NCI-H2196 (cell line): Measurements from ENCODE around the gene NUTM2B.
"Not testable (repeated sequence)": the region's sequence is repeated elsewhere in the genome, so short reads cannot be mapped to it uniquely, and the experiment has no call there.

ENCODE experiments used
- DNase-seq: peaks from one replicate; lab custom pipeline; 2025; ENCODE audit not compliant: unreplicated experiment; lab: John Stamatoyannopoulos, UW

NUTM2B gene, protein sequence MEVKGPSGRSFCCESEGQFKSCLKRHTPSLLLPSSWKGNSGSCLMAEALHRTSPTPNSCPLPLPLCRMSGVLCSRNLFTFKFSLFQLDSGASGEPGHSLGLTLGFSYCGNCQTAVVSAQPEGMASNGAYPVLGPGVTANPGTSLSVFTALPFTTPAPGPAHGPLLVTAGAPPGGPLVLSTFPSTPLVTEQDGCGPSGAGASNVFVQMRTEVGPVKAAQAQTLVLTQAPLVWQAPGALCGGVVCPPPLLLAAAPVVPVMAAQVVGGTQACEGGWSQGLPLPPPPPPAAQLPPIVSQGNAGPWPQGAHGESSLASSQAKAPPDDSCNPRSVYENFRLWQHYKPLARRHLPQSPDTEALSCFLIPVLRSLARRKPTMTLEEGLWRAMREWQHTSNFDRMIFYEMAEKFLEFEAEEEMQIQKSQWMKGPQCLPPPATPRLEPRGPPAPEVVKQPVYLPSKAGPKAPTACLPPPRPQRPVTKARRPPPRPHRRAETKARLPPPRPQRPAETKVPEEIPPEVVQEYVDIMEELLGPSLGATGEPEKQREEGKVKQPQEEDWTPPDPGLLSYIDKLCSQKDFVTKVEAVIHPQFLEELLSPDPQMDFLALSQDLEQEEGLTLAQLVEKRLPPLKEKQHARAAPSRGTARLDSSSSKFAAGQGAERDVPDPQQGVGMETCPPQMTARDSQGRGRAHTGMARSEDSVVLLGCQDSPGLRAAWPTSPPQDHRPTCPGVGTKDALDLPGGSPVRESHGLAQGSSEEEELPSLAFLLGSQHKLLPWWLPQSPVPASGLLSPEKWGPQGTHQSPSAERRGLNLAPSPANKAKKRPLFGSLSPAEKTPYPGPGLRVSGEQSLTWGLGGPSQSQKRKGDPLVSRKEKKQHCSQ

GRCh38 chr10:79702927-79703326 is at the start of gene NUTM2B:
NUTM2B (plus strand) TSS chr10:79703227; CDS start chr10:79703610, 383 bp downstream.
- DNase-seq: not testable (repeated sequence)

GRCh38 chr10:79663287-79663686 is 39.7 kb upstream of the NUTM2B start:
- DNase-seq: not testable (repeated sequence)

GRCh38 chr10:79664686-79665085 is 38.3 kb upstream of the NUTM2B start:
- not testable (repeated sequence) for DNase-seq

- DNase-seq: not testable (repeated sequence)
These were observed 33.7 kb upstream of the NUTM2B start for GRCh38 chr10:79669248-79669788.

DNA sequence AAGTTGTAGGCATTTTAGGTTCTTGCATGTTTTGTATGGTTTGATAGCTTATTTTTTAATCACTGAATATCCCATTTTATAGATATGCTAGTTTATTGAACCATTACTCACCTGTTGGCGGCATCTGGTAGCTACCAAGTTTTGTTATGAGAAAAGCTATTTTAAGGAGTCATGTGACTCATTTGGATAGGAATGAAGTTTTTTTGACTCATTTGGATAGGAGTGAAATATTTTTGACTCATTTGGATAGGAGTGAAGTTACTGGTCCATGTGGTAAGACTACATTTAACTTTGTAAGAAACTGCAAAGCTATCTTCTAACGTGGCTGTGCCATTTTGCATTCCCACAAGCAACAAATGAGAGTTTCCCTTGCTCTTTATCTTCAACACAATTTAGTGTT is 28.1 kb upstream of the NUTM2B start:
- not testable (repeated sequence) for DNase-seq

DNA sequence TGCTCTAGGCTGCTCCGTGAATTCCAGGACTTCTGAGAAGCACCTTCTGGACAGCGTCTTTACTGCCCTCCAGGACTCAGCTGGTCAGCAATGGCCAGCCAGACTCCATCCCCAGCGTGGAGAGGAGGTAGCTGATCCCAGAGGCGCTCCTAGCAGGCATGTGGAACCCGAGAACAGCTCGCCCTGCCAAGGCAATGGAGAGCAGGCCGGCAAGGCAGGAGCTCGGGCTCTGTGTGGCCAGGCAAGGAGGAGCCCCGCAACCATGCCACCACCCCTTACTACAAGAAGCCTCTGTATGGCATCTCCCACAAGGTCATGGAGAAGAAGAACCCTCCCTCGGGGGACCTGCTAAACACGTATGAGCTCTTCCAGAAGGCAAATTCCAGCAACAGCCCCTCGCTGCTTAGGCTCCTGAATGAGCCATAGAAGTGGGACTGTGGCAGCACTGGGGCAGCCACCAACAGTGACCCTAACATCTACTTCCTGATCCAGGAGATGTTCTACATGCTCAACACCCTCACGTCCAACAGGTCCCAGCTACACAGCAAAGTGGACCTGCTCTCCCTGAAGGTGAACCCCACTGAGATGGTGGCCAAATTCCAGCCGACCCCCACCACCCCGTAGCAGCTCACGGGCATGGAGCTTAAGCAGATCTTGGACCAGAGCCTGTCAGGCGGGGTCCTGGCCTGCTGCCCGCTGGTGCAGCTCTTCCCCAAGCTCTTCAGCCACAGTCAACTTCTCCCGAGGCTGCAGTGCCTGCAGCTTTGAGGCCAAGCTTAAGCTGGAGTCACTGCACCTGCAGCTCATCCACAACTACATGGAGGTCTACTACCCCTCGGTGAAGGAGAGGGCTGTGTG is 19.8 kb upstream of the NUTM2B start:
- not testable (repeated sequence) for DNase-seq

GRCh38 chr10:79683884-79684720 is 18.9 kb upstream of the NUTM2B start:
- not testable (repeated sequence) for DNase-seq

DNA sequence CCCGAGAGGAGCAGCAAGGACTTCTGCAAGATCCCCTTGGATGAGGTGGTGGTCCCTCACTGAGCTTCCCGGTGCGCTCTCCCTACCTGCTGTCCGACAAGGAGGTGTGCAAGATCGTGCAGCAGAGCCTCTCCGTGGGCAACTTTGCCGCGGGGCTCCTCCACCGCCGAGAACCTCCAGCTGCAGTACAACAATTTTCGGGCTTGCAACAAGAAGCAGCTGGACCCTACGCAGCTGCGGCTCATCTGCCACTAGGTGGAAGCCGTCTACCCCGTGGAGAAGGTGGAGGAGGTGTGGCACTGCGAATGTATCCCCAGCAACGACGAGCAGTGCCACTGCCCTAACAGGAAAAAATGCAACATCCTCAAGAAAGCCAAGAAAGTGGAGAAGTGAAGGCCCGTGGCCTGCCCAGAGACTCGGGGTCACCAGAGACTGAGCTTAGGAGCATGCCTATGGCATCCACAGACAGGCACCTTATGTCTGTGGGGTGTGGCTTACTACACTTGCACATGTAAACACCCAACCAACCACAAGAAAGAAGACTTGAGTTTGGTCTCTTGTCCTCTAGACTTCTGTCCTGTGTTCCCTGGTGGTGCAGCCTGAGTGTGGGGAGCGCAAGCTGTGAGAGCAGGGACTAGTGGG is 17.9 kb upstream of the NUTM2B start:
- not testable (repeated sequence) for DNase-seq

GRCh38 chr10:79686595-79686994 is 16.4 kb upstream of the NUTM2B start:
- not testable (repeated sequence) for DNase-seq

GRCh38 chr10:79687406-79688150 is 15.4 kb upstream of the NUTM2B start:
- DNase-seq: not testable (repeated sequence)

GRCh38 chr10:79688798-79689197 is 14.2 kb upstream of the NUTM2B start:
- DNase-seq: not testable (repeated sequence)

GRCh38 chr10:79696596-79696995 is 6.4 kb upstream of the NUTM2B start:
- not testable (repeated sequence) for DNase-seq

- not testable (repeated sequence) for DNase-seq
These were observed 5.9 kb upstream of the NUTM2B start for GRCh38 chr10:79697141-79697540.

DNA sequence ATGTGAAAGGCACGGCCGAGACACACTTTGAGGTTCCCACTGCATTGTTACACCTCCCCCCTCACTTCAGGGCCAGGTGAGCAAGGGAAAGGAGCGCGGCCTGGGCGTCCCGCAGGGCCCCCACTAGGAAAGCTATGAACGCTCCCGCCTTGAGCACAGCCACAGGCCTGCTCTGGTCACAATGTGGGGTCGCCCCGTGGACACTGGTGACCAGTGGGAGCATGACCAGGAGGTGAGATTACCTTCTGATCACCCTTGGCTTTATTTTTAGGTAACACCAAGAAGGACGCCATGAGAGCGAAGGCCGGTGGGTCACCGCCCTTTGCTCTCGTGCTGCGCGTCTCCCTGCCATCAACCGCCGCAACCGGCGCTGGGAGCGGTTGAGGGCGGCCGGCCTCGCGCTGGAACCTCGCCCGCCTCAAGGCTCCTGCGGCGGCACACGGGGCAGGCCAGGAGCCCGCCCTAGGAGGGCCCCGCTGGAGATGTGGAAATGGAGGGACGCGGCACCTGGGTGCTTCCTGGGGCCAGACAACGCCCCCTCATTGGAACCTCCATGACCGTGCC is 2.6 kb upstream of the NUTM2B start:
- not testable (repeated sequence) for DNase-seq

GRCh38 chr10:79707017-79707416 is 4.0 kb downstream of the NUTM2B start:
- not testable (repeated sequence) for DNase-seq

GRCh38 chr10:79714976-79715375 is 11.9 kb downstream of the NUTM2B start:
- not testable (repeated sequence) for DNase-seq

DNA sequence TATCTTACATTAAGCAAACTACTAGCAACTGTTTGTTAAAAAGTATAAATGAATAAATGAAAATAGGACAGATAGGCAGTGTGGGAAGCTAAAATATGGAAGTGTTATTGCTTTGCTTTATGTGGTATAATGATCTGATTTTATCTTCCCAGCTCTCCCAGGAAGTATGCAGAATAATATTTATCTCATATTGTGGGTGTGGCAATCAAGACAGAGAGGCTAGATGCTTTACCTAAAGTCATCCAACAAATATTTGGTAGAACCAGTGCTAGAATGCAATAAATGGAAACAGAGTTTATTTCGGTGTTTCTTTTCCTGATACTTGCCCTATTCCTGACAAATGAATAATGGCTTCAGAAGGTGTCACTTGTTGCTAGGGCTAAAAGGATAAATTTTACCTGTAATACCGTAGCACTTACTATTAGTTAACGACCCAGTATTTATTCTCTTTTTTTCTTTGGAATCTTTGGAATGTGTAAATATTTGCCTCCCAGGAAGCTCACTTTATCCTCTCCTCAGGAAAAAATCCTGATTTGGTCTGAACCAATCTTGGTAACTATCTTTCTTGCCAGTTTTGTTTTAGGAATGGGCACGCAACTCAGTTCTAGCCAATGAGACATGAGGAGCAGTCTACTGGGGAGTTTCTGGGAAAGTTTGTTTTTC is 14.0 kb downstream of the NUTM2B start:
- DNase-seq: not testable (repeated sequence)
